PC-3 (cell line): ENCODE measurements around the gene POLR2C.

Experiments used
- EZH2 ChIP-seq: fragments of 300-600 bp; sonication (generic); IDR thresholded peaks from one replicate; pipeline ENCODE4 v1.6.1; 2017; ENCODE audit warnings: antibody characterized with exemption, mild to moderate bottlenecking, low read length; ENCODE audit not compliant: unreplicated experiment
- EZH2phosphoT487 ChIP-seq: fragments of 300-600 bp; sonication (generic); IDR thresholded peaks from 2 replicates; pipeline ENCODE4 v1.6.1; 2018; ENCODE audit warnings: mild to moderate bottlenecking, antibody characterized with exemption, low read length, borderline replicate concordance
- TF ChIP-seq, protein P1 (sequence below): fragments of 300-600 bp; sonication (generic); conservative IDR thresholded peaks from 2 replicates; pipeline ENCODE4 v1.5.1; 2017; ENCODE audit warnings: antibody characterized with exemption, low read depth, mild to moderate bottlenecking, low read length

- TF ChIP-seq, protein P1, sequence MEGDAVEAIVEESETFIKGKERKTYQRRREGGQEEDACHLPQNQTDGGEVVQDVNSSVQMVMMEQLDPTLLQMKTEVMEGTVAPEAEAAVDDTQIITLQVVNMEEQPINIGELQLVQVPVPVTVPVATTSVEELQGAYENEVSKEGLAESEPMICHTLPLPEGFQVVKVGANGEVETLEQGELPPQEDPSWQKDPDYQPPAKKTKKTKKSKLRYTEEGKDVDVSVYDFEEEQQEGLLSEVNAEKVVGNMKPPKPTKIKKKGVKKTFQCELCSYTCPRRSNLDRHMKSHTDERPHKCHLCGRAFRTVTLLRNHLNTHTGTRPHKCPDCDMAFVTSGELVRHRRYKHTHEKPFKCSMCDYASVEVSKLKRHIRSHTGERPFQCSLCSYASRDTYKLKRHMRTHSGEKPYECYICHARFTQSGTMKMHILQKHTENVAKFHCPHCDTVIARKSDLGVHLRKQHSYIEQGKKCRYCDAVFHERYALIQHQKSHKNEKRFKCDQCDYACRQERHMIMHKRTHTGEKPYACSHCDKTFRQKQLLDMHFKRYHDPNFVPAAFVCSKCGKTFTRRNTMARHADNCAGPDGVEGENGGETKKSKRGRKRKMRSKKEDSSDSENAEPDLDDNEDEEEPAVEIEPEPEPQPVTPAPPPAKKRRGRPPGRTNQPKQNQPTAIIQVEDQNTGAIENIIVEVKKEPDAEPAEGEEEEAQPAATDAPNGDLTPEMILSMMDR = no peak
- TF ChIP-seq EZH2 (no peak), EZH2phosphoT487 (no peak)
Observed at GRCh38 chr16:57513371-57514102, 51.1 kb downstream of the POLR2C start.
